ENCODE results near the gene COPS7A.
"Not testable (repeated sequence)": the region's sequence is repeated elsewhere in the genome, so short reads cannot be mapped to it uniquely, and the experiment has no call there.

COPS7A gene

DNA sequence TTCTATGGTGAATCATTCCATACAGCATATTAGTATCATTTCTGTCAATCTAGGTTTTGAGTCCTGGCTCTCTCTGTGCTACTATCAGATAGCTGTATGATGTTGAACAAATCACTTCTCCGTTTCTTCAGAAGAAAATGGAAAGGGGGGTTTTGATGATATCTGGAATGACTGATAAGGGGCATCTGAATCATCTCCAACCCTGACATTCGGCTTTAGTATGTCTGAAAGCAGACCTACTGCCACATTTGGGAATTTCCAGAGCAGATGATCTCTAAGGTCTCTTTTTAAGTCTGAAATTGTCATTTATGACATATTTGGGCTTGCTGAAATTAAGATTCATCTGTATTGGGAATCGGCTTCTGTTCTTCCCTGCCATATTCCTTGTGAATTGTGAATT is 19.0 kb downstream of the COPS7A start:
- H3K4me3 ChIP-seq, result no peak overlapping the region
- H3K27ac ChIP-seq, result no peak overlapping the region
- DNase-seq (ENCODE audit: low spot score), result no peak
- TF ChIP-seq, protein P1, sequence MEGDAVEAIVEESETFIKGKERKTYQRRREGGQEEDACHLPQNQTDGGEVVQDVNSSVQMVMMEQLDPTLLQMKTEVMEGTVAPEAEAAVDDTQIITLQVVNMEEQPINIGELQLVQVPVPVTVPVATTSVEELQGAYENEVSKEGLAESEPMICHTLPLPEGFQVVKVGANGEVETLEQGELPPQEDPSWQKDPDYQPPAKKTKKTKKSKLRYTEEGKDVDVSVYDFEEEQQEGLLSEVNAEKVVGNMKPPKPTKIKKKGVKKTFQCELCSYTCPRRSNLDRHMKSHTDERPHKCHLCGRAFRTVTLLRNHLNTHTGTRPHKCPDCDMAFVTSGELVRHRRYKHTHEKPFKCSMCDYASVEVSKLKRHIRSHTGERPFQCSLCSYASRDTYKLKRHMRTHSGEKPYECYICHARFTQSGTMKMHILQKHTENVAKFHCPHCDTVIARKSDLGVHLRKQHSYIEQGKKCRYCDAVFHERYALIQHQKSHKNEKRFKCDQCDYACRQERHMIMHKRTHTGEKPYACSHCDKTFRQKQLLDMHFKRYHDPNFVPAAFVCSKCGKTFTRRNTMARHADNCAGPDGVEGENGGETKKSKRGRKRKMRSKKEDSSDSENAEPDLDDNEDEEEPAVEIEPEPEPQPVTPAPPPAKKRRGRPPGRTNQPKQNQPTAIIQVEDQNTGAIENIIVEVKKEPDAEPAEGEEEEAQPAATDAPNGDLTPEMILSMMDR (IDR thresholded peaks at IDR 0.05), result no peak

DNA sequence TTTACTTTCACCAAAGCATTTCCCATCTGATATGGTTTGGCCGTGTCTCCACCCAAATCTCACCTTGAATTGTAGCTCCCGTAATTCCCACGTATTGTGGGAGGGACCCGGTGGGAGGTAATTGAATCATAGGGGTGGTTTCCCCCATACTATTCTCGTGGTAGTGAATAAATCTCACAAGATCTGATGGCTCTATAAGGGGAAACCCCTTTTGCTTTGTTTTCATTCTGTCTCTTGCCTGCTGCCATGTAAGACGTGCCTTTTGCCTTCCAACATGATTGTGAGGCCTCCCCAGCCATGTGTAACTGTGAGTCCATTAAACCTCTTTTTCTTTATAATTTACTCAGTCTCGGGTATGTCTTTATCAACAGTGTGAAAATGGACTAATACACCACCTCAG is 19.5 kb downstream of the COPS7A start:
- H3K27ac ChIP-seq; DNase-seq (ENCODE audit: low spot score): not testable (repeated sequence)

DNA sequence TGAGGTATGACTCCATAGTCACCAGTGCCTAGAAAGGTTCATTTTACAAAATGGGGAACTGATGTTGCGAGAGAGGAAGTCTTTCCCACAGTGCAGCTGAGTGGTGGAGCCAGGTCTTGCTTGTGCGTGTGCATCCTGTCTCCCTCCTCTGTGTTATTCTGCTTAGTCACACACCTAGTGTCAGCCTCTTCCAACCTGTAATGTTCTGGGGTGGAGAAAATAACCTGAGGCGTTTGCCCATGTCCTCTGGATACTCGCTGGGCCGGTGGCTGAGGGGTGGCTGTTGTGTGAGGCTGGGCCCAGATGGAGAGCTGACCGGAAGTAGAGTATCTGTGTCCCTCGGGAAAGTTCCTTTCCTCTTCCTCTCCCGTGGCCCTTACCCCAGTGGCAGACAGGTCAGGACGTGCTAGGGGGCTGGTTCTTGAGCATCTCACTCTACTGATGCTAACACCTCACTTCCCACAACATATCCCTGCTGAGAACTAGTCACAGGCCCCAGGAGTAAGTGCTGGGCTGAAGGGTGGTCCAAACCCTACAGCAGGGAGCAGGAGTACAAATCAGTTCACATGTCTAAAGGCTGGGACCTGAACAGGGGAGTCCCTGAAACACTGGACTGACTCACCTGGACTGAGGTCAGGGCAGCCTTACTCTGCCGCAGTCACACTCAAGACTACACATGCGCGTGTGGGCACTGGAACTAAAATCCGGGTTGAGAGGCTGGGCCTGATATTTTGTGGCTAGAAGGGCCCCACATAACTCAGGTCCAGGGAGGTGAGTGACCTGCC is 22.1 kb downstream of the COPS7A start:
- H3K4me3 ChIP-seq, result no peak overlapping the region
- H3K27ac ChIP-seq, result peak overlapping the region in 1 of 2 donors; percentile 57
- TF ChIP-seq, protein P1 (IDR thresholded peaks at IDR 0.05), result no peak
- no peak for DNase-seq (ENCODE audit: low spot score)

More for the DNA sequence above, 19.5 kb downstream of the COPS7A start:
- H3K4me3 ChIP-seq, result not testable (repeated sequence)

DNA sequence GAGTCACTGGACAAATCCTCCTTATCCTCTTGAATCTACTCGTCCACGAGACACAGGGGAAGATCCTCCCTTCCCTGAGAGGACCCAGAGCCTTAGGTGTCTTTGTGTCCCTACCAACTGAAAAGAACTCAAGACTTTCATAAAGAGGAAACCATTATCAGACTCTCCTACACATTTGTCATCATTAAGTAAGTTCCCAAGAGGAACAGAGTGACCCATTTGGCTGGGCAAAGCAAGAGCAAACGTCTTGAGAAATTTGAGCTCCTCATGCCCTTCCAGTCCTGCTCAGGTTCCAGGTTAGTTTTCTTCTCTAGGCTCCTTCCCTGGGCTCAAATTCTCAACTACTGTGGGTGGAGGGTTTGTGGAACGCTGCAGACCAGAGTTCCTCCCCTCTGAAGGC is 23.4 kb downstream of the COPS7A start:
- Histone ChIP-seq H3K27ac (no peak overlapping the region), H3K4me3 (no peak overlapping the region)
- DNase-seq (ENCODE audit: low spot score), result no peak
- TF ChIP-seq, protein P1 (IDR thresholded peaks at IDR 0.05), result no peak

DNA sequence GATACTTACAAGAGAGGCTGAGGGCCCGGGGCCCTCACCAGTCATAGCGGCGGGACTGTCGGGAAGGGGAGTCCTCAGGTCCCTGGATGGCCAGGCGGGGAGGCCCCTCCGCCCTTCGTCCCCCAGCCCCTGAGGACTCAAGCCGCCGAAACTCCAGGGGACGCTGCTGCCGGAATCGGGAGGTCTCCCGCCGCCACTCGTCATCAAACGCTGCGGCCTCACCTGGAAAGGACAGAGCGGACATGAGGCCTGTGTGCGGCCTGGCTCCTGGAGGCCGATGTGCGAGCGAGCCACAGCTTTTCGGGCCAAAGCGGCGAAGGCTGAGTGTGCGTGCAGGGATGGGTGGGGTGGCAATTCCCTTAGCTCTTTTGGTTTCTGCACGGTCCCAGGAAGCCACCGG is 24.9 kb downstream of the COPS7A start:
- H3K27ac ChIP-seq, result no peak overlapping the region
- TF ChIP-seq, protein P1 (IDR thresholded peaks at IDR 0.05), result no peak
- no peak for DNase-seq (ENCODE audit: low spot score)
- H3K4me3 ChIP-seq, result no peak overlapping the region

DNA sequence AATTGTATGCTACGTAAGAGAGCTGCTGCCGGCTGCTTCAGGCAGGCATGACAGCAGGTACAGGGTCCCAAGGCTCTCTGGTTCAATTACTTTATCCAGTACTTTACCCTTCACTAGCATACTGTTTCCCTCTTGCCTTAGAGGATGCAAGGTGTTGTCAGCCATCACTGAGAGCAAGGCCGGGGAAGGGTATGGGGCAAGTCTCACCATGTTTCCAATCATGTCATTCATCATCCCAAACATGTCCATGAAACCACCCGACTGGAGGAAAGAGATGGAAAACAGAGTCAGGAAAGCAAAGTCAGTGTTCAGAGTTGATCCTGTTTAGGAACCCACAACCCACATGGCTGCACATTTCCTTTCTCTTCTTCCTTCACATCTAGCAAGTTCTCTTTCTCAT is 26.7 kb downstream of the COPS7A start:
- TF ChIP-seq, protein P1 (IDR thresholded peaks at IDR 0.05), result no peak
- Histone ChIP-seq H3K4me3 (no peak overlapping the region), H3K27ac (no peak overlapping the region)
- no peak for DNase-seq (ENCODE audit: low spot score)

DNA sequence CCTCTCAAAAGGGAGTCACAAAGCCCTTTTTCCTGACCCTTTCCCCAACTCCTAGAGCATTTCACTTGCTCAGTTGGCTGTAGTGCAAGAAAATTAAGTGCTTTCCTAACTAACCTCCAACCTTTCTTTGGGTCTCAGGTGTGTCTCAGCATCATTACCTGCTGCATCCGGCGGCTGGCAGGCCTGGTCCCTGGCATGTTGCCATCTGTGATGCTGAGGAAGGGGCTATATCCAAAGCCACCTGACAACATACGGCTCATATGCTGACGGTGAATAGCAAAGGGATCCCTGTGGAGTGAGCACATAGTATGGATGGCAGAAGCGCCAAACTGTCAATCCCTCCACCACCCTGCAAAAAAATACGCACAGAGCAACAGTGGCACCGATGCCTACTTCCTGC is 27.9 kb downstream of the COPS7A start:
- TF ChIP-seq, protein P1 (IDR thresholded peaks at IDR 0.05), result no peak
- H3K27ac ChIP-seq, result peak overlapping the region in 1 of 2 donors; percentile 95
- no peak for DNase-seq (ENCODE audit: low spot score)

More for the DNA sequence above, 27.9 kb downstream of the COPS7A start:
- H3K4me3 ChIP-seq, result peak overlapping the region; percentile 92

Measured in coronary artery (tissue), 2 donors.